Psoas muscle (tissue), 8 donors: ENCODE measurements around the gene OR52H1. TPM values are rescaled to one million over a fixed set of nuclear protein-coding genes. Genes with fewer than 3 reads are reported as not detected.

ENCODE experiments used
- ATAC-seq, 4 donors: fragments of 200-7000 bp; cut with Tn5 transposase; one replicate each; pipeline ENCODE4 v1.9.1; 2020; ENCODE audit warnings: moderate library complexity in 3 of 4, mild to moderate bottlenecking in 2 of 4
- DNase-seq, 2 donors: peaks; one replicate each; pipeline ENCODE4 v3.0.0-alpha.2; 2020
- H3K27ac ChIP-seq: fragments of 200-600 bp; one replicate; pipeline ENCODE4 v1.8.0; 2022
- H3K27me3 ChIP-seq, 3 donors: fragments of 200-600 bp in 1 of 3; one replicate each; pipeline versions ENCODE4 v1.6.1 to v1.8.0; 2013 to 2022; ENCODE audit warnings: low read length in 2 of 3, mild to moderate bottlenecking in 2 of 3, moderate library complexity in 1 of 3; ENCODE audit not compliant: insufficient read depth in 3 of 3
- H3K36me3 ChIP-seq, 2 donors: fragments of 200-600 bp in 1 of 2; one replicate each; pipeline versions ENCODE4 v1.6.1 to v1.8.0; 2013 to 2022; ENCODE audit warnings: low read depth in 1 of 2, mild to moderate bottlenecking in 1 of 2, moderate library complexity in 1 of 2; ENCODE audit not compliant: insufficient read depth in 1 of 2
- H3K4me1 ChIP-seq: fragments of 200-600 bp; one replicate; pipeline ENCODE4 v1.8.0; 2022
- H3K4me3 ChIP-seq: fragments of 200-600 bp; one replicate; pipeline ENCODE4 v1.8.0; 2022; ENCODE audit warnings: mild to moderate bottlenecking
- H3K9me3 ChIP-seq: fragments of 200-600 bp; one replicate; pipeline ENCODE4 v1.8.0; 2022
- CTCF ChIP-seq: fragments of 200-600 bp; IDR thresholded peaks from one replicate; pipeline ENCODE4 v1.8.0; 2022; ENCODE audit warnings: antibody characterized with exemption
- WGBS, 3 donors: extraction: QIAGEN DNeasy Blood & Tissue Kit; methylation state at CpG; one replicate each; pipeline versions ENCODE4 v1.1.6 to v1.1.7; 2013; 5-methylcytosine and 5-hydroxymethylcytosine counted together
- intact Hi-C, 2 donors: fragments of 100-400 bp; cut with DNase I; formaldehyde crosslinking; loops; one replicate each; pipeline versions ENCODE4 v1.11.0 to v1.14.2; 2022
- polyA plus RNA-seq, 3 donors: library from polyadenylated mRNA; stranded (reverse); fragments of 200-250 nt; gene quantifications; one replicate each; pipeline ENCODE4 v1.2.3, GENCODE V29; 2013
- total RNA-seq, 4 donors: library from RNA; stranded (reverse); fragmentation: NEBNext Ultra II Directional in 2 of 4; extraction: Animal tissue kit (Norgen Biotek cat#: 25700) in 2 of 4; gene quantifications; one replicate each; pipeline versions ENCODE4 v1.2.1 to v1.2.4, GENCODE V29; 2021 to 2023
- donor health status: healthy with polysubstance abuse.
- donor health status: DM: no; HTN: no; CAD: no; lungs with moderate emphysema.
- donor health status: Bipolar disorder and iron deficiency.
- donor health status: healthy.
- donor health status: DM: yes; HTN: yes; CAD: no.
- donor health status: DM: no; HTN: no; CAD: no.
- donor health status: DM: no; HTN: no; CAD: no.
- donor health status: DM: yes; HTN: yes; CAD: no.

OR52H1 gene
- total and polyA plus RNA-seq, 7 donors = not detected

- ATAC-seq = no peak
Measured at GRCh38 chr11:5556596-5557188, 8.4 kb upstream of the OR52H1 start.

GRCh38 chr11:5553343-5553742, 5.0 kb upstream of the OR52H1 start:
- ATAC-seq = no peak
- no peak for DNase-seq
- intact Hi-C loops = no loop called here
- no peaks in the 10 kb centered on the region for H3K36me3 ChIP-seq
- H3K4me1 ChIP-seq = no peaks in the 10 kb centered on the region
- H3K4me3 ChIP-seq = no peak overlapping the region
- no peaks in the 10 kb centered on the region for H3K9me3 ChIP-seq
- no peak overlapping the region for H3K27ac ChIP-seq
- peaks cover 0 to 3% (median 0%) of the 10 kb centered on the region in 3 donors for H3K27me3 ChIP-seq
- TF ChIP-seq CTCF = no peak

More at GRCh38 chr11:5556596-5557188, 8.4 kb upstream of the OR52H1 start:
- DNase-seq = no peak
- H3K4me1 ChIP-seq = no peaks in the 10 kb centered on the region
- H3K36me3 ChIP-seq = no peaks in the 10 kb centered on the region
- no peak overlapping the region for H3K4me3 ChIP-seq
- intact Hi-C loops = no loop called here
- no peak overlapping the region for H3K27ac ChIP-seq
- TF ChIP-seq CTCF = no peak
- H3K9me3 ChIP-seq = no peaks in the 10 kb centered on the region
- peaks cover 0 to 3% (median 0%) of the 10 kb centered on the region in 3 donors for H3K27me3 ChIP-seq
- WGBS, 3 donors = 33 to 38% (median 37%) methylated on average over 3 of the region's 3 CpGs

- intact Hi-C loops = no loop called here
- H3K4me3 ChIP-seq = no peak overlapping the region
- 58 to 77% (median 73%) methylated on average over 5 of the region's 5 CpGs for WGBS, 3 donors
- H3K9me3 ChIP-seq = no peaks in the 10 kb centered on the region
- no peak for TF ChIP-seq CTCF
- H3K27ac ChIP-seq = no peak overlapping the region
- no peaks in the 10 kb centered on the region for H3K4me1 ChIP-seq
- ATAC-seq (no peak), DNase-seq (no peak)
- H3K36me3 ChIP-seq = no peaks in the 10 kb centered on the region
- H3K27me3 ChIP-seq = peaks cover 0 to 3% (median 0%) of the 10 kb centered on the region in 3 donors
Measured at GRCh38 chr11:5550440-5551095, 2.2 kb upstream of the OR52H1 start.

GRCh38 chr11:5547982-5548381, 358 bp downstream of the OR52H1 start:
- DNase-seq (no peak), ATAC-seq (no peak)
- peaks cover 0 to 3% (median 0%) of the 10 kb centered on the region in 3 donors for H3K27me3 ChIP-seq
- no peaks in the 10 kb centered on the region for H3K36me3 ChIP-seq
- intact Hi-C loops = no loop called here
- no peak overlapping the region for H3K4me3 ChIP-seq
- no peaks in the 10 kb centered on the region for H3K4me1 ChIP-seq
- no peaks in the 10 kb centered on the region for H3K9me3 ChIP-seq
- WGBS, 3 donors = 31 to 52% (median 52%) methylated on average over 1 of the region's 1 CpG
- no peak overlapping the region for H3K27ac ChIP-seq
- no peak for TF ChIP-seq CTCF

- 56 to 62% (median 60%) methylated on average over 3 of the region's 3 CpGs for WGBS, 3 donors
- DNase-seq (no peak), ATAC-seq (no peak)
- no peak for TF ChIP-seq CTCF
- intact Hi-C loops = no loop called here
- Histone ChIP-seq H3K9me3 (no peaks in the 10 kb centered on the region), H3K4me3 (no peak overlapping the region), H3K27me3 (no peaks in the 10 kb centered on the region), H3K27ac (no peak overlapping the region), H3K36me3 (no peaks in the 10 kb centered on the region), H3K4me1 (no peaks in the 10 kb centered on the region)
Measured at GRCh38 chr11:5546457-5546856, 1.9 kb downstream of the OR52H1 start.
